Esophagus squamous epithelium (tissue), 4 donors: ENCODE measurements around the gene TSPAN6.

ENCODE experiments used
- CTCF ChIP-seq, 6 experiments: fragments of 450-650 bp in 4 of 6; fragments of 200-600 bp in 2 of 6; sonication (generic) in 2 of 6; IDR thresholded peaks; one replicate each; pipeline ENCODE4 v1.5.1; 2016 to 2019; ENCODE audit warnings: antibody characterized with exemption in 6 of 6, mild to moderate bottlenecking in 4 of 6, moderate library complexity in 4 of 6
- POLR2A ChIP-seq, 4 donors: fragments of 450-650 bp; IDR thresholded peaks; one replicate each; pipeline ENCODE4 v1.6.1; 2017; ENCODE audit warnings: antibody characterized with exemption in 4 of 4, mild to moderate bottlenecking in 4 of 4, moderate library complexity in 3 of 4

GRCh38 chrX:100635040-100635439 is 1.6 kb downstream of the TSPAN6 start:
- no peak for TF ChIP-seq CTCF (IDR thresholded peaks at IDR 0.05)
- TF ChIP-seq POLR2A (IDR thresholded peaks at IDR 0.05), result no peak
